GM12878 (cell line): ENCODE data around the gene ATP6V0D1. TPM values are rescaled to one million over a fixed set of nuclear protein-coding genes. Genes with fewer than 3 reads are reported as not detected.

ENCODE experiments used
- ATAC-seq: fragments of 200-7000 bp; cut with Tn5 transposase; 3 replicates; pipeline ENCODE4 v1.9.1; 2020; ENCODE audit warnings: mild to moderate bottlenecking, moderate library complexity
- BruUV-seq: library from RNA; stranded (reverse); fragments of 400-500 nt; replicated peaks from 2 replicates; lab custom pipeline; 2021; lab: Mats Ljungman, UMichigan
- CTCF ChIA-PET: fragments of 300-600 bp; sonication (Branson Sonifier 250); formaldehyde crosslinking; extraction: SDS; loops from one replicate; lab custom pipeline; 2021; ENCODE audit warnings: inconsistent platforms; lab: Yijun Ruan, JAX
- POLR2A ChIA-PET: fragments of 350-600 bp; formaldehyde crosslinking; extraction: SDS; loops from one replicate; lab custom pipeline; 2021; ENCODE audit warnings: inconsistent platforms; lab: Charles Lee
- RAD21 ChIA-PET: fragments of 300-600 bp; sonication (Branson Sonifier 250); formaldehyde crosslinking; loops from one replicate; lab custom pipeline; 2023; ENCODE audit warnings: antibody characterized with exemption; ENCODE audit not compliant: unreplicated experiment; lab: Charles Lee
- SMC1A ChIA-PET: fragments of 300-600 bp; sonication (Branson Sonifier 250); formaldehyde crosslinking; loops from one replicate; lab custom pipeline; 2023; ENCODE audit not compliant: unreplicated experiment, uncharacterized antibody; lab: Charles Lee
- DNase-seq: peaks from one replicate; pipeline ENCODE4 v3.0.0-alpha.2; 2011; ENCODE audit warnings: low read depth, low spot score
- FAIRE-seq: peaks from 3 replicates; lab custom pipeline; 2011; peaks lifted over from hg19 to GRCh38; lab: Jason Lieb, UNC
- H2AFZ ChIP-seq: 2 replicates; pipeline ENCODE4 v1.6.0; 2011; ENCODE audit warnings: low read depth, low read length, control low read depth; ENCODE audit not compliant: control insufficient read depth
- H3K27ac ChIP-seq: 2 replicates; pipeline ENCODE4 v1.5.1; 2011; ENCODE audit warnings: control low read depth; ENCODE audit not compliant: control insufficient read depth, insufficient read depth
- H3K27me3 ChIP-seq, 2 experiments: replicated peaks in 1 of 2; 2 replicates each; pipeline versions ENCODE4 v1.6.0 to v1.6.1; 2011; ENCODE audit warnings: low read length in 1 of 2; ENCODE audit not compliant: control insufficient read depth in 2 of 2, insufficient read depth in 2 of 2
- H3K36me3 ChIP-seq, 2 experiments: 2 replicates each; pipeline ENCODE4 v1.5.1; 2011; ENCODE audit warnings: low read length in 1 of 2; ENCODE audit not compliant: control insufficient read depth in 2 of 2, insufficient read depth in 2 of 2
- H3K4me1 ChIP-seq: 2 replicates; pipeline ENCODE4 v1.6.1; 2011; ENCODE audit warnings: mild to moderate bottlenecking, low read length, moderate library complexity, mixed read lengths; ENCODE audit not compliant: control insufficient read depth, insufficient read depth
- H3K4me2 ChIP-seq: 2 replicates; pipeline ENCODE4 v1.6.0; 2011; ENCODE audit warnings: control low read depth; ENCODE audit not compliant: control insufficient read depth, insufficient read depth
- H3K4me3 ChIP-seq: fragments of 200-600 bp; sonication (generic); 2 replicates; pipeline ENCODE4 v1.5.1; 2016
- H3K79me2 ChIP-seq: 2 replicates; pipeline ENCODE4 v1.6.0; 2011; ENCODE audit warnings: low read length; ENCODE audit not compliant: control insufficient read depth, insufficient read depth
- H3K9ac ChIP-seq: 2 replicates; pipeline ENCODE4 v1.8.0; 2011; ENCODE audit warnings: low read length, control low read depth, mixed read lengths; ENCODE audit not compliant: control insufficient read depth, insufficient read depth
- H3K9me3 ChIP-seq: replicated peaks from 3 replicates; pipeline ENCODE4 v1.5.1; 2011; ENCODE audit warnings: mild to moderate bottlenecking, low read length; ENCODE audit not compliant: control insufficient read depth, insufficient read depth
- H4K20me1 ChIP-seq: 2 replicates; pipeline ENCODE4 v1.6.0; 2011; ENCODE audit not compliant: control insufficient read depth, insufficient read depth
- BHLHE40 ChIP-seq, 2 experiments: fragments of 450-650 bp in 1 of 2; IDR thresholded peaks; 2 replicates each; pipeline ENCODE4 v1.6.1; 2011 to 2017; ENCODE audit warnings: low read depth in 2 of 2, borderline replicate concordance in 1 of 2, improper control_type of control experiment in 1 of 2, low read length in 1 of 2, mild to moderate bottlenecking in 1 of 2
- CREB1 ChIP-seq: IDR thresholded peaks from 2 replicates; pipeline ENCODE4 v1.6.1; 2012; ENCODE audit warnings: low read depth, mild to moderate bottlenecking, inconsistent platforms
- FOXK2 ChIP-seq: fragments of 450-650 bp; IDR thresholded peaks from 2 replicates; pipeline ENCODE4 v1.6.1; 2017; ENCODE audit warnings: mild to moderate bottlenecking, moderate library complexity
- NR2C1 ChIP-seq: fragments of 450-650 bp; IDR thresholded peaks from 2 replicates; pipeline ENCODE4 v1.6.1; 2017; ENCODE audit warnings: antibody characterized with exemption, mild to moderate bottlenecking, moderate library complexity
- NR2F1 ChIP-seq: fragments of 450-650 bp; conservative IDR thresholded peaks from 2 replicates; pipeline ENCODE4 v1.6.1; 2017; ENCODE audit warnings: mild to moderate bottlenecking
- SPI1 ChIP-seq: IDR thresholded peaks from 2 replicates; pipeline ENCODE4 v1.6.1; 2011; ENCODE audit warnings: low read depth, mild to moderate bottlenecking, low read length, moderate library complexity, borderline replicate concordance; ENCODE audit not compliant: insufficient read depth
- TAF1 ChIP-seq: IDR thresholded peaks from 2 replicates; pipeline ENCODE4 v1.6.1; 2011; ENCODE audit warnings: mild to moderate bottlenecking, low read depth, low read length, borderline replicate concordance
- ZNF384 ChIP-seq: IDR thresholded peaks from 2 replicates; pipeline ENCODE4 v1.6.1; 2012; ENCODE audit warnings: low read depth, mild to moderate bottlenecking, low read length, improper control_type of control experiment, borderline replicate concordance
- WGBS: methylation state at CpG from one replicate; pipeline ENCODE4 v1.1.6; 2016; ENCODE audit warnings: low lambda C conversion rate; ENCODE audit not compliant: insufficient replicate concordance, insufficient coverage; ENCODE audit errors: missing lambda C conversion rate; 5-methylcytosine and 5-hydroxymethylcytosine counted together
- in situ Hi-C: fragments of 300-500 bp; cut with MboI; formaldehyde crosslinking; loops from 9 replicates; pipeline ENCODE4 v1.14.3; 2018; ENCODE audit warnings: mixed read lengths
- intact Hi-C: fragments of 100-400 bp; cut with micrococcal nuclease; formaldehyde crosslinking; loops from one replicate; pipeline ENCODE4 v1.14.2; 2022; ENCODE audit not compliant: unreplicated experiment
- polyA plus RNA-seq, 11 experiments: library from polyadenylated mRNA; depleted of rRNA in 4 of 11; unstranded in 6 of 11; stranded (reverse) in 5 of 11; fragments of >200 nt; fragmentation: Nextera tagmentation in 4 of 11; fragmentation: Illumina TruSeq in 1 of 11; extraction: Ambion mirVana in 4 of 11; extraction: Trizol in 1 of 11; gene quantifications; 1 replicate in 1 of 11; 2 replicates in 10 of 11; pipeline versions ENCODE4 v1.2.1 to v1.2.3, GENCODE V29; 2011 to 2016; ENCODE audit warnings: inconsistent platforms in 2 of 11, missing spikeins in 2 of 11, low read depth in 1 of 11
- total RNA-seq, 4 experiments: library from RNA; depleted of rRNA in 3 of 4; stranded (reverse); fragments of >200 nt in 3 of 4; fragmentation: Illumina TruSeq in 1 of 4; extraction: Trizol in 1 of 4; gene quantifications; 2 replicates each; pipeline versions ENCODE4 v1.2.1 to v1.2.3, GENCODE V29; 2013 to 2021
- TF ChIP-seq, protein P1 (sequence below): fragments of 450-650 bp; formaldehyde crosslinking; IDR thresholded peaks from 2 replicates; pipeline ENCODE4 v1.4.0; 2022; ENCODE audit warnings: mild to moderate bottlenecking, moderate library complexity
- TF ChIP-seq, protein P2 (sequence below): IDR thresholded peaks from 2 replicates; pipeline ENCODE4 v1.6.1; 2011; ENCODE audit warnings: low read depth, low read length, improper control_type of control experiment, borderline replicate concordance
- TF ChIP-seq, protein P3 (sequence below): fragments of 150-350 bp; IDR thresholded peaks from 2 replicates; pipeline ENCODE4 v1.6.1; 2016; ENCODE audit warnings: low read depth, low read length
- TF ChIP-seq, protein P4 (sequence below): IDR thresholded peaks from 2 replicates; pipeline ENCODE4 v1.6.1; 2011; ENCODE audit warnings: borderline replicate concordance, low read depth, mild to moderate bottlenecking, moderate library complexity, low read length; ENCODE audit not compliant: insufficient read depth, poor library complexity, severe bottlenecking
- TF ChIP-seq, protein P5 (sequence below): IDR thresholded peaks from 2 replicates; pipeline ENCODE4 v1.6.1; 2011; ENCODE audit warnings: borderline replicate concordance, low read depth, mild to moderate bottlenecking, moderate library complexity, mixed read lengths, low read length; ENCODE audit not compliant: insufficient read depth; ENCODE audit errors: extremely low read length

The ATP6V0D1 gene
- total and polyA plus RNA-seq, 10 of the 15 experiments (the other 5 are each of a cell fraction or from before 2014, with no cell fraction given), result 28.1 to 141 (median 70.3) TPM

DNA sequence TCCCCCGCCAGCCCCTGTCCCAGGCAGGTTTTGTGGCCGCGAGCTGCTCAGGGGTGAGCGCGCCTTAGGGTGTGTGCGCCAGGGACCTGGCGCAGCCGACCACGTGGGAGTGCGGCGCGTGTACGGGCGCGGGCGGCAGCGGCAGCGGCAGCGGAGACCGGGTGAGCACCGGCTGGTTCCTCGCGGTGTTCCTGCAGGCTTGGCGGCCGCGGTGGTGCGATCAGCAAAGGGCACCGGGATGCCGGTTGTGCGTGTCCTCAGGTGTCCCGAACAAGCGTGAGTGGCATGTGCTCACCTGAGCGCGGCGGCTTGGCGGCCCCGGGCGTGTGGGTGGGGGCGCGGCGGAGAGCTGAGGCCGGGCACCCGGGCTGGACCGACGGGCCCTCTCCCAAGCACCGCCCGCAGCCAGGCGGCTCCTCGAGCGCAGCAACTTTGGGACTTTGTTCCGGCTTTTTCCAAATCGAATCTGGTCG, 50.4 kb downstream of the ATP6V0D1 start:
- SMC1A ChIA-PET, result no interaction called here
- H3K27me3 ChIP-seq, result peaks cover 12 to 14% of the 10 kb centered on the region in 2 experiments
- in situ Hi-C loops (no loop called here), intact Hi-C loops (no loop called here)
- no peaks in the 10 kb centered on the region for H4K20me1 ChIP-seq
- no peaks in the 10 kb centered on the region for H3K79me2 ChIP-seq
- no peak overlapping the region for H3K9ac ChIP-seq
- DNase-seq, result no peak
- no TSS peak for BruUV-seq
- peak overlapping the region; percentile 59; the same call in 1 of the 2 replicates for H3K4me2 ChIP-seq
- H3K4me3 ChIP-seq, result peak overlapping the region; percentile 42; the same call in 1 of the 2 replicates
- POLR2A ChIA-PET, result no interaction called here
- CTCF ChIA-PET, result no interaction called here
- WGBS, result under 1% methylated on average over 41 of the region's 53 CpGs
- RAD21 ChIA-PET, result interaction anchor here (0.7 kb wide), 1 partner anchor 880 kb away, joined by 3 read pairs; no protein-coding TSS in a partner anchor
- H3K9me3 ChIP-seq, result no peaks in the 10 kb centered on the region
- ATAC-seq, result peak; percentile 43
- no peak overlapping the region; the same call in 1 of the 2 replicates for H2AFZ ChIP-seq
- no peak overlapping the region for H3K27ac ChIP-seq
- FAIRE-seq, result no peak
- no peaks in the 10 kb centered on the region for H3K36me3 ChIP-seq
- H3K4me1 ChIP-seq, result peaks cover 10% of the 10 kb centered on the region
- TF ChIP-seq CREB1 (no peak), NR2F1 (no peak), SPI1 (no peak), TAF1 (no peak), ZNF384 (no peak), FOXK2 (no peak), BHLHE40 (IDR thresholded peaks at IDR 0.05; ENCODE audit: borderline replicate concordance in 1 of 2, low read depth in 2 of 2, low read length in 1 of 2) (peak in 1 of 2 experiments; percentile 34; a peak in 1 of 4 replicates), NR2C1 (no peak)
- TF ChIP-seq, protein P1, sequence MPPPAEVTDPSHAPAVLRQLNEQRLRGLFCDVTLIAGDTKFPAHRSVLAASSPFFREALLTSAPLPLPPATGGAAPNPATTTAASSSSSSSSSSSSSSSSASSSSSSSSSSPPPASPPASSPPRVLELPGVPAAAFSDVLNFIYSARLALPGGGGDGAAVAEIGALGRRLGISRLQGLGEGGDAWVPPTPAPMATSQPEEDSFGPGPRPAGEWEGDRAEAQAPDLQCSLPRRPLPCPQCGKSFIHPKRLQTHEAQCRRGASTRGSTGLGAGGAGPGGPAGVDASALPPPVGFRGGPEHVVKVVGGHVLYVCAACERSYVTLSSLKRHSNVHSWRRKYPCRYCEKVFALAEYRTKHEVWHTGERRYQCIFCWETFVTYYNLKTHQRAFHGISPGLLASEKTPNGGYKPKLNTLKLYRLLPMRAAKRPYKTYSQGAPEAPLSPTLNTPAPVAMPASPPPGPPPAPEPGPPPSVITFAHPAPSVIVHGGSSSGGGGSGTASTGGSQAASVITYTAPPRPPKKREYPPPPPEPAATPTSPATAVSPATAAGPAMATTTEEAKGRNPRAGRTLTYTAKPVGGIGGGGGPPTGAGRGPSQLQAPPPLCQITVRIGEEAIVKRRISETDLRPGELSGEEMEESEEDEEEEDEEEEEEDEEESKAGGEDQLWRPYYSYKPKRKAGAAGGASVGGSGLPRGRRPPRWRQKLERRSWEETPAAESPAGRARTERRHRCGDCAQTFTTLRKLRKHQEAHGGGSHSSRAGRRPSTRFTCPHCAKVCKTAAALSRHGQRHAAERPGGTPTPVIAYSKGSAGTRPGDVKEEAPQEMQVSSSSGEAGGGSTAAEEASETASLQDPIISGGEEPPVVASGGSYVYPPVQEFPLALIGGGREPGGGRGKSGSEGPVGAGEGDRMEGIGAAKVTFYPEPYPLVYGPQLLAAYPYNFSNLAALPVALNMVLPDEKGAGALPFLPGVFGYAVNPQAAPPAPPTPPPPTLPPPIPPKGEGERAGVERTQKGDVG (CRISPR knock-in tag), result no peak
- TF ChIP-seq, protein P2, sequence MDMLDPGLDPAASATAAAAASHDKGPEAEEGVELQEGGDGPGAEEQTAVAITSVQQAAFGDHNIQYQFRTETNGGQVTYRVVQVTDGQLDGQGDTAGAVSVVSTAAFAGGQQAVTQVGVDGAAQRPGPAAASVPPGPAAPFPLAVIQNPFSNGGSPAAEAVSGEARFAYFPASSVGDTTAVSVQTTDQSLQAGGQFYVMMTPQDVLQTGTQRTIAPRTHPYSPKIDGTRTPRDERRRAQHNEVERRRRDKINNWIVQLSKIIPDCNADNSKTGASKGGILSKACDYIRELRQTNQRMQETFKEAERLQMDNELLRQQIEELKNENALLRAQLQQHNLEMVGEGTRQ, result no peak
- TF ChIP-seq, protein P3, sequence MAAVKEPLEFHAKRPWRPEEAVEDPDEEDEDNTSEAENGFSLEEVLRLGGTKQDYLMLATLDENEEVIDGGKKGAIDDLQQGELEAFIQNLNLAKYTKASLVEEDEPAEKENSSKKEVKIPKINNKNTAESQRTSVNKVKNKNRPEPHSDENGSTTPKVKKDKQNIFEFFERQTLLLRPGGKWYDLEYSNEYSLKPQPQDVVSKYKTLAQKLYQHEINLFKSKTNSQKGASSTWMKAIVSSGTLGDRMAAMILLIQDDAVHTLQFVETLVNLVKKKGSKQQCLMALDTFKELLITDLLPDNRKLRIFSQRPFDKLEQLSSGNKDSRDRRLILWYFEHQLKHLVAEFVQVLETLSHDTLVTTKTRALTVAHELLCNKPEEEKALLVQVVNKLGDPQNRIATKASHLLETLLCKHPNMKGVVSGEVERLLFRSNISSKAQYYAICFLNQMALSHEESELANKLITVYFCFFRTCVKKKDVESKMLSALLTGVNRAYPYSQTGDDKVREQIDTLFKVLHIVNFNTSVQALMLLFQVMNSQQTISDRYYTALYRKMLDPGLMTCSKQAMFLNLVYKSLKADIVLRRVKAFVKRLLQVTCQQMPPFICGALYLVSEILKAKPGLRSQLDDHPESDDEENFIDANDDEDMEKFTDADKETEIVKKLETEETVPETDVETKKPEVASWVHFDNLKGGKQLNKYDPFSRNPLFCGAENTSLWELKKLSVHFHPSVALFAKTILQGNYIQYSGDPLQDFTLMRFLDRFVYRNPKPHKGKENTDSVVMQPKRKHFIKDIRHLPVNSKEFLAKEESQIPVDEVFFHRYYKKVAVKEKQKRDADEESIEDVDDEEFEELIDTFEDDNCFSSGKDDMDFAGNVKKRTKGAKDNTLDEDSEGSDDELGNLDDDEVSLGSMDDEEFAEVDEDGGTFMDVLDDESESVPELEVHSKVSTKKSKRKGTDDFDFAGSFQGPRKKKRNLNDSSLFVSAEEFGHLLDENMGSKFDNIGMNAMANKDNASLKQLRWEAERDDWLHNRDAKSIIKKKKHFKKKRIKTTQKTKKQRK, result no peak
- TF ChIP-seq, protein P4, sequence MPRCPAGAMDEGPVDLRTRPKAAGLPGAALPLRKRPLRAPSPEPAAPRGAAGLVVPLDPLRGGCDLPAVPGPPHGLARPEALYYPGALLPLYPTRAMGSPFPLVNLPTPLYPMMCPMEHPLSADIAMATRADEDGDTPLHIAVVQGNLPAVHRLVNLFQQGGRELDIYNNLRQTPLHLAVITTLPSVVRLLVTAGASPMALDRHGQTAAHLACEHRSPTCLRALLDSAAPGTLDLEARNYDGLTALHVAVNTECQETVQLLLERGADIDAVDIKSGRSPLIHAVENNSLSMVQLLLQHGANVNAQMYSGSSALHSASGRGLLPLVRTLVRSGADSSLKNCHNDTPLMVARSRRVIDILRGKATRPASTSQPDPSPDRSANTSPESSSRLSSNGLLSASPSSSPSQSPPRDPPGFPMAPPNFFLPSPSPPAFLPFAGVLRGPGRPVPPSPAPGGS, result no peak
- TF ChIP-seq, protein P5, sequence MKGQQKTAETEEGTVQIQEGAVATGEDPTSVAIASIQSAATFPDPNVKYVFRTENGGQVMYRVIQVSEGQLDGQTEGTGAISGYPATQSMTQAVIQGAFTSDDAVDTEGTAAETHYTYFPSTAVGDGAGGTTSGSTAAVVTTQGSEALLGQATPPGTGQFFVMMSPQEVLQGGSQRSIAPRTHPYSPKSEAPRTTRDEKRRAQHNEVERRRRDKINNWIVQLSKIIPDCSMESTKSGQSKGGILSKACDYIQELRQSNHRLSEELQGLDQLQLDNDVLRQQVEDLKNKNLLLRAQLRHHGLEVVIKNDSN, result peak; percentile 33
